Stomach (tissue), 4 donors: ENCODE data around the gene WIPF2.

Source experiments
- CTCF ChIP-seq, 7 experiments: fragments of 450-650 bp in 4 of 7; fragments of 200-600 bp in 3 of 7; sonication (generic) in 3 of 7; IDR thresholded peaks; one replicate each; pipeline ENCODE4 v1.5.1; 2016 to 2019; ENCODE audit warnings: antibody characterized with exemption in 7 of 7, control low read depth in 2 of 7, mild to moderate bottlenecking in 1 of 7
- POLR2A ChIP-seq, 4 donors: fragments of 450-650 bp; IDR thresholded peaks; one replicate each; pipeline ENCODE4 v1.6.1; 2016; ENCODE audit warnings: antibody characterized with exemption in 4 of 4, control low read depth in 2 of 4, mild to moderate bottlenecking in 1 of 4, moderate library complexity in 1 of 4
- POLR2AphosphoS5 ChIP-seq, 3 donors: sonication (generic); formaldehyde crosslinking; IDR thresholded peaks; one replicate each; pipeline ENCODE4 v1.6.1; 2016; ENCODE audit warnings: antibody characterized with exemption in 3 of 3

DNA sequence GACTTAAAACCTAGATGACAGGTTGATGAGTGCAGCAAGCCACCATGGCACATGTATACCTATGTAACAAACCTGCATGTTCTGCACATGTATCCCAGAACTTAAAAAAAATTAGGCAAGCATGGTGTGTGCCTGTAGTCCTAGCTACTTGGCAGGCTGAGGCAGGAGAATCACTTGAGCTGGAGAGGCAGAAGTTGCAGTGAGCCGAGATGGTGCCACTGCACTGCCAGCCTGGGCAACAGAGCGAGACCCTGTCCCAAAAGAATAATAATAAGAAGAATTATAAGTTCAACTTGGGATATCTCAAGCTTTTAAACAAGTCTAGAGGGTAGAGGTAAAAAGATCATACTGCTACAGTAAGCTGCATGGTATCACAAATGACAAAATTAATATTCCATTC is 78.4 kb downstream of the WIPF2 start:
- TF ChIP-seq CTCF (IDR thresholded peaks at IDR 0.05) = no peak
- no peak for TF ChIP-seq POLR2AphosphoS5 (IDR thresholded peaks at IDR 0.05)
- TF ChIP-seq POLR2A (IDR thresholded peaks at IDR 0.05) = no peak
